Measurements from ENCODE around the gene KIF2C. TPM values are rescaled to one million over a fixed set of nuclear protein-coding genes. Genes with fewer than 3 reads are reported as not detected.
"Not testable (repeated sequence)": the region's sequence is repeated elsewhere in the genome, so short reads cannot be mapped to it uniquely, and the experiment has no call there.

Gene KIF2C
- total RNA-seq, 2 experiments from 2014 or later = 107 to 113 TPM

- H3K27ac Mint-ChIP-seq = peak overlapping the region; percentile 47
- DNase-seq = no peak
- peak overlapping the region; percentile 73 for H3K4me3 Mint-ChIP-seq
- H3K27me3 Mint-ChIP-seq = no peaks in the 10 kb centered on the region
- POLR2A ChIA-PET = interaction anchor here (0.8 to 8.4 kb wide), 7 partner anchors 10 to 225 kb away, joined by 3 to 70 read pairs (median 7); partner anchors contain the start of genes HECTD3, RNU5D-1 and RPS8
- no peaks in the 10 kb centered on the region for H3K9me3 Mint-ChIP-seq
- H3K36me3 Mint-ChIP-seq = peaks cover 17% of the 10 kb centered on the region
- CTCF ChIA-PET = interaction anchor here (0.8 to 5.3 kb wide), 9 partner anchors 10 to 706 kb away, joined by 4 to 32 read pairs (median 7); partner anchors contain the start of genes BTBD19, HECTD3, PLK3 and RPS8
- intact Hi-C loops (cut with micrococcal nuclease) = loop anchor here (2.0 to 5.0 kb wide), 3 partner anchors 37 to 707 kb away; partner anchors contain the start of genes RNU5D-1 and TESK2
- peaks cover 33% of the 10 kb centered on the region for H3K4me1 Mint-ChIP-seq (ENCODE audit: low read depth)
Measured at GRCh38 chr1:44785501-44786137, 46.0 kb downstream of the KIF2C start.

- peak; percentile 83 for DNase-seq
- H3K4me1 Mint-ChIP-seq (ENCODE audit: low read depth) = peaks cover 31% of the 10 kb centered on the region
- intact Hi-C loops (cut with micrococcal nuclease) = loop anchor here (5.0 kb wide), 2 partner anchors 36 to 706 kb away; partner anchors contain the start of gene TESK2
- H3K27ac Mint-ChIP-seq = peak overlapping the region; percentile 31
- H3K36me3 Mint-ChIP-seq = peaks cover 11% of the 10 kb centered on the region
- no peaks in the 10 kb centered on the region for H3K27me3 Mint-ChIP-seq
- POLR2A ChIA-PET = interaction anchor here (1.3 to 8.4 kb wide), 7 partner anchors 10 to 65 kb away, joined by 3 to 70 read pairs (median 13); partner anchors contain the start of genes PLK3, RNU5D-1 and RPS8
- CTCF ChIA-PET = interaction anchor here (0.6 to 5.3 kb wide), 14 partner anchors 10 to 705 kb away, joined by 3 to 32 read pairs (median 5); partner anchors contain the start of genes BTBD19, HECTD3, PLK3 and RPS8
- H3K9me3 Mint-ChIP-seq = no peaks in the 10 kb centered on the region
- peak overlapping the region; percentile 73 for H3K4me3 Mint-ChIP-seq
Measured at GRCh38 chr1:44786138-44786840, 46.7 kb downstream of the KIF2C start.

GRCh38 chr1:44786841-44787426 is 47.3 kb downstream of the KIF2C start:
- Mint-ChIP-seq H3K4me3 (peak overlapping the region; percentile 73), H3K27me3 (no peaks in the 10 kb centered on the region), H3K27ac (peak overlapping the region; percentile 31), H3K9me3 (no peaks in the 10 kb centered on the region), H3K36me3 (peaks cover 6% of the 10 kb centered on the region), H3K4me1 (ENCODE audit: low read depth) (peaks cover 31% of the 10 kb centered on the region)
- intact Hi-C loops (cut with micrococcal nuclease) = loop anchor here (5.0 kb wide), 2 partner anchors 35 to 705 kb away; partner anchors contain the start of gene TESK2
- CTCF ChIA-PET = interaction anchor here (0.6 to 5.3 kb wide), 11 partner anchors 10 to 225 kb away, joined by 3 to 32 read pairs (median 5); partner anchors contain the start of genes BTBD19, HECTD3, PLK3 and RPS8
- POLR2A ChIA-PET = interaction anchor here (1.3 to 8.4 kb wide), 5 partner anchors 11 to 65 kb away, joined by 7 to 70 read pairs (median 13); partner anchors contain the start of genes PLK3, RNU5D-1 and RPS8
- DNase-seq = no peak

GRCh38 chr1:44787506-44787905 is 47.9 kb downstream of the KIF2C start:
- Mint-ChIP-seq H3K27ac (no peak overlapping the region), H3K9me3 (no peaks in the 10 kb centered on the region), H3K36me3 (peaks cover 2% of the 10 kb centered on the region), H3K4me1 (ENCODE audit: low read depth) (peaks cover 31% of the 10 kb centered on the region), H3K27me3 (no peaks in the 10 kb centered on the region), H3K4me3 (no peak overlapping the region)
- ChIA-PET POLR2A (interaction anchor here (1.0 to 8.4 kb wide), 6 partner anchors 11 to 66 kb away, joined by 3 to 70 read pairs (median 12); partner anchors contain the start of genes PLK3, RNU5D-1 and RPS8), CTCF (interaction anchor here (0.9 to 5.3 kb wide), 7 partner anchors 9 to 58 kb away, joined by 3 to 32 read pairs (median 6); partner anchors contain the start of genes BTBD19, PLK3 and RPS8)
- intact Hi-C loops (cut with micrococcal nuclease) = loop anchor here (5.0 kb wide), 2 partner anchors 35 to 705 kb away; partner anchors contain the start of gene TESK2
- DNase-seq = no peak

- ChIA-PET POLR2A (interaction anchor here (1.0 to 8.4 kb wide), 4 partner anchors 12 to 67 kb away, joined by 3 to 70 read pairs (median 12); partner anchors contain the start of gene RPS8), CTCF (interaction anchor here (1.1 to 5.3 kb wide), 6 partner anchors 8 to 59 kb away, joined by 4 to 32 read pairs (median 8); partner anchors contain the start of genes BTBD19, PLK3 and RPS8)
- Mint-ChIP-seq H3K9me3 (no peaks in the 10 kb centered on the region), H3K4me3 (no peak within 1 kb of the TSS), H3K36me3 (no peaks in the 10 kb centered on the region), H3K27me3 (no peaks in the 10 kb centered on the region), H3K27ac (no peak within 1 kb of the TSS), H3K4me1 (ENCODE audit: low read depth) (peaks cover 29% of the 10 kb centered on the region)
- intact Hi-C loops (cut with micrococcal nuclease) = loop anchor here (5.0 kb wide), 2 partner anchors 34 to 704 kb away; partner anchors contain the start of gene TESK2
- no peak for DNase-seq
Measured at GRCh38 chr1:44788120-44788860, 48.7 kb downstream of the KIF2C start, which contains the start of gene BEST4. Gene BEST4 (minus strand): TSS chr1:44788170. CDS start chr1:44787705, 465 bp downstream.

- intact Hi-C loops (cut with micrococcal nuclease) = no loop called here
- POLR2A ChIA-PET = interaction anchor here (1.0 to 8.4 kb wide), 4 partner anchors 15 to 70 kb away, joined by 5 to 70 read pairs (median 8); partner anchors contain the start of gene RPS8
Measured at GRCh38 chr1:44790968-44791801, 51.5 kb downstream of the KIF2C start.

GRCh38 chr1:44792736-44793502 is 53.3 kb downstream of the KIF2C start:
- intact Hi-C loops (cut with micrococcal nuclease) = no loop called here
- CTCF ChIA-PET = interaction anchor here (0.6 to 2.8 kb wide), 17 partner anchors 8 to 690 kb away, joined by 3 to 22 read pairs (median 5); partner anchors contain the start of genes BTBD19, DYNLT4, HECTD3 and MUTYH
- Mint-ChIP-seq H3K27me3 (no peaks in the 10 kb centered on the region), H3K27ac (no peak overlapping the region), H3K36me3 (no peaks in the 10 kb centered on the region), H3K9me3 (no peaks in the 10 kb centered on the region), H3K4me1 (ENCODE audit: low read depth) (no peaks in the 10 kb centered on the region), H3K4me3 (no peak overlapping the region)
- POLR2A ChIA-PET = interaction anchor here (0.8 to 2.7 kb wide), 7 partner anchors 10 to 219 kb away, joined by 3 to 12 read pairs (median 4); partner anchors contain the start of genes HECTD3, RNU5D-1 and UROD
- DNase-seq = peak; percentile 1

More at GRCh38 chr1:44790968-44791801, 51.5 kb downstream of the KIF2C start:
- CTCF ChIA-PET = interaction anchor here (0.9 to 2.6 kb wide), 5 partner anchors 8 to 223 kb away, joined by 3 to 11 read pairs (median 5); partner anchors contain the start of genes BTBD19 and PLK3
- Mint-ChIP-seq H3K27ac (no peak overlapping the region), H3K4me1 (ENCODE audit: low read depth) (peaks cover 5% of the 10 kb centered on the region), H3K9me3 (no peaks in the 10 kb centered on the region), H3K36me3 (no peaks in the 10 kb centered on the region), H3K27me3 (no peaks in the 10 kb centered on the region), H3K4me3 (no peak overlapping the region)
- no peak for DNase-seq

GRCh38 chr1:44797886-44798285 is 58.2 kb downstream of the KIF2C start:
- DNase-seq, H3K4me3 Mint-ChIP-seq, H3K27ac Mint-ChIP-seq, H3K9me3 Mint-ChIP-seq, H3K27me3 Mint-ChIP-seq: not testable (repeated sequence)
- Mint-ChIP-seq H3K4me1 (ENCODE audit: low read depth) (peaks cover 16% of the 10 kb centered on the region), H3K36me3 (peaks cover 22% of the 10 kb centered on the region)
- POLR2A ChIA-PET = interaction anchor here (1.8 to 15.8 kb wide), 3 partner anchors 14 to 22 kb away, joined by 12 to 404 read pairs (median 263); partner anchors contain the start of genes BTBD19, DYNLT4 and RPS8
- intact Hi-C loops (cut with micrococcal nuclease) = loop anchor here (2.0 kb wide), 1 partner anchor 21 kb away; no protein-coding TSS in a partner anchor
- CTCF ChIA-PET = interaction anchor here (2.0 kb wide), 1 partner anchor 12 kb away, joined by 5 read pairs; no protein-coding TSS in a partner anchor

All from activated CD4-positive, alpha-beta memory T cell treated with anti-CD3 and anti-CD28 coated beads for 36 hours (primary cell).